ENCODE measurements around the gene XXYLT1. TPM values are rescaled to one million over a fixed set of nuclear protein-coding genes. Genes with fewer than 3 reads are reported as not detected.

Gene XXYLT1
- total and polyA plus RNA-seq, 9 of the 15 experiments (the other 6 are each of a cell fraction or from before 2014, with no cell fraction given) = 1.9 to 18.9 (median 15.0) TPM

GRCh38 chr3:195097331-195098255, 173.4 kb downstream of the XXYLT1 start (continued):
- peak; percentile 70 for TF ChIP-seq MGA (IDR thresholded peaks at IDR 0.05)
- TF ChIP-seq HDAC2 (IDR thresholded peaks at IDR 0.05) = no peak
- TF ChIP-seq MED1 (CRISPR knock-in tag; IDR thresholded peaks at IDR 0.05; ENCODE audit: borderline replicate concordance) = no peak
- no peak for TF ChIP-seq IRF1 (CRISPR knock-in tag; IDR thresholded peaks at IDR 0.05; ENCODE audit: borderline replicate concordance)
- no peak for TF ChIP-seq ZNF253 (CRISPR knock-in tag; conservative IDR thresholded peaks at IDR 0.05)
- TF ChIP-seq THAP12 (CRISPR knock-in tag; IDR thresholded peaks at IDR 0.05) = no peak
- TF ChIP-seq NFXL1 (CRISPR knock-in tag; IDR thresholded peaks at IDR 0.05) = no peak
- no peak for TF ChIP-seq RUNX1 (IDR thresholded peaks at IDR 0.05; ENCODE audit: low read depth)
- no peak for TF ChIP-seq ZNF124 (CRISPR knock-in tag; IDR thresholded peaks at IDR 0.05)
- peak; percentile 39; the same call in 1 of the 2 replicates for TF ChIP-seq L3MBTL2 (IDR thresholded peaks at IDR 0.05)
- no peak for TF ChIP-seq HNRNPUL1 (IDR thresholded peaks at IDR 0.05; ENCODE audit: low read length)
- no peak for TF ChIP-seq ZNF780A (CRISPR knock-in tag; IDR thresholded peaks at IDR 0.05)
- TF ChIP-seq STAT5A (IDR thresholded peaks at IDR 0.05; ENCODE audit: borderline replicate concordance, low read length) = no peak
- no peak for TF ChIP-seq CBFA2T3 (IDR thresholded peaks at IDR 0.05)

Measured in K562 (cell line).